GM20000 (cell line): ENCODE measurements around the gene PTPRT.

Source experiments
- DNase-seq: peaks from one replicate; pipeline ENCODE4 v3.0.0; 2012; ENCODE audit warnings: low spot score
- CTCF ChIP-seq: IDR thresholded peaks from 2 replicates; pipeline ENCODE4 v1.5.1; 2012; ENCODE audit warnings: mild to moderate bottlenecking, control low read depth; ENCODE audit errors: extremely low read depth, missing control alignments

Gene PTPRT

GRCh38 chr20:42595625-42596024 lies 594.1 kb downstream of the PTPRT start:
- DNase-seq, result no peak

GRCh38 chr20:42594659-42595058 lies 595.0 kb downstream of the PTPRT start:
- no peak for TF ChIP-seq CTCF
- no peak for DNase-seq

More at GRCh38 chr20:42595625-42596024, 594.1 kb downstream of the PTPRT start:
- TF ChIP-seq CTCF, result no peak

GRCh38 chr20:42594011-42594410 lies 595.7 kb downstream of the PTPRT start:
- DNase-seq, result no peak
- TF ChIP-seq CTCF, result no peak

- no peak for TF ChIP-seq CTCF
- DNase-seq, result no peak
These were observed 599.6 kb downstream of the PTPRT start for GRCh38 chr20:42589976-42590639.

GRCh38 chr20:42588847-42589246 lies 600.9 kb downstream of the PTPRT start:
- DNase-seq, result no peak

GRCh38 chr20:42587427-42587826 lies 602.3 kb downstream of the PTPRT start:
- no peak for TF ChIP-seq CTCF
- DNase-seq, result no peak

More at GRCh38 chr20:42588847-42589246, 600.9 kb downstream of the PTPRT start:
- no peak for TF ChIP-seq CTCF

GRCh38 chr20:42581311-42581710 lies 608.4 kb downstream of the PTPRT start:
- TF ChIP-seq CTCF, result no peak
- DNase-seq, result no peak
